Activated T-cell treated with anti-CD3 and anti-CD28 coated beads, Interleukin-2, amount 50 U/mL, for 4 hours (primary cell): ENCODE results near the gene LMCD1. TPM values are rescaled to one million over a fixed set of nuclear protein-coding genes. Genes with fewer than 3 reads are reported as not detected.

Source experiments
- ATAC-seq, 2 donors: fragments of 200-7000 bp; cut with Tn5 transposase; one replicate each; pipeline ENCODE4 v1.10.0; 2021
- DNase-seq: peaks from one replicate; pipeline ENCODE4 v3.0.0-alpha.2; 2020
- H3K27me3 Mint-ChIP-seq: one replicate; pipeline ENCODE4 v1.8.0; 2021; ENCODE audit warnings: low read depth, mixed read lengths
- H3K36me3 Mint-ChIP-seq: one replicate; pipeline ENCODE4 v1.8.0; 2022; ENCODE audit warnings: mixed read lengths; ENCODE audit not compliant: insufficient read depth
- H3K4me1 Mint-ChIP-seq: one replicate; pipeline ENCODE4 v1.8.0; 2021; ENCODE audit warnings: low read depth, mixed read lengths
- H3K4me3 Mint-ChIP-seq: one replicate; pipeline ENCODE4 v1.8.0; 2021; ENCODE audit warnings: mild to moderate bottlenecking, moderate library complexity, mixed read lengths
- H3K9me3 Mint-ChIP-seq: one replicate; pipeline ENCODE4 v1.8.0; 2021; ENCODE audit warnings: mixed read lengths
- total RNA-seq, 3 donors: library from RNA; stranded (reverse); gene quantifications; one replicate each; pipeline ENCODE4 v1.2.1, GENCODE V29; 2021

The LMCD1 gene
- total RNA-seq, 3 donors from 2014 or later, result 0.74 to 1.8 (median 0.76) TPM

- DNase-seq, result no peak
- Mint-ChIP-seq H3K9me3 (no peaks in the 10 kb centered on the region), H3K27me3 (no peaks in the 10 kb centered on the region), H3K4me1 (no peaks in the 10 kb centered on the region), H3K36me3 (no peaks in the 10 kb centered on the region), H3K4me3 (no peak overlapping the region)
- no peak for ATAC-seq
Observed at GRCh38 chr3:8542190-8543135, 40.8 kb downstream of the LMCD1 start.

- no peak for ATAC-seq
- DNase-seq, result no peak
Observed at GRCh38 chr3:8546609-8547008, 45.0 kb downstream of the LMCD1 start.

GRCh38 chr3:8548502-8549275 is 47.1 kb downstream of the LMCD1 start:
- no peaks in the 10 kb centered on the region for H3K9me3 Mint-ChIP-seq
- H3K27me3 Mint-ChIP-seq, result no peaks in the 10 kb centered on the region
- no peak for ATAC-seq
- no peaks in the 10 kb centered on the region for H3K36me3 Mint-ChIP-seq
- no peak overlapping the region for H3K4me3 Mint-ChIP-seq
- H3K4me1 Mint-ChIP-seq, result no peaks in the 10 kb centered on the region
- DNase-seq, result no peak

More at GRCh38 chr3:8546609-8547008, 45.0 kb downstream of the LMCD1 start:
- H3K36me3 Mint-ChIP-seq, result no peaks in the 10 kb centered on the region
- H3K4me3 Mint-ChIP-seq, result no peak overlapping the region
- H3K4me1 Mint-ChIP-seq, result no peaks in the 10 kb centered on the region
- no peaks in the 10 kb centered on the region for H3K9me3 Mint-ChIP-seq
- no peaks in the 10 kb centered on the region for H3K27me3 Mint-ChIP-seq

- H3K36me3 Mint-ChIP-seq, result no peaks in the 10 kb centered on the region
- no peak for DNase-seq
- no peaks in the 10 kb centered on the region for H3K9me3 Mint-ChIP-seq
- no peak overlapping the region for H3K4me3 Mint-ChIP-seq
- H3K4me1 Mint-ChIP-seq, result no peaks in the 10 kb centered on the region
- H3K27me3 Mint-ChIP-seq, result no peaks in the 10 kb centered on the region
- no peak for ATAC-seq
Observed at GRCh38 chr3:8549354-8549753, 47.7 kb downstream of the LMCD1 start.

GRCh38 chr3:8550611-8551010 is 49.0 kb downstream of the LMCD1 start:
- no peaks in the 10 kb centered on the region for H3K4me1 Mint-ChIP-seq
- H3K36me3 Mint-ChIP-seq, result no peaks in the 10 kb centered on the region
- ATAC-seq (no peak), DNase-seq (no peak)
- H3K9me3 Mint-ChIP-seq, result no peaks in the 10 kb centered on the region
- H3K4me3 Mint-ChIP-seq, result no peak overlapping the region
- no peaks in the 10 kb centered on the region for H3K27me3 Mint-ChIP-seq

- DNase-seq, result no peak
- H3K36me3 Mint-ChIP-seq, result no peaks in the 10 kb centered on the region
- ATAC-seq, result no peak
- H3K27me3 Mint-ChIP-seq, result no peaks in the 10 kb centered on the region
- H3K4me3 Mint-ChIP-seq, result no peak overlapping the region
- H3K9me3 Mint-ChIP-seq, result no peaks in the 10 kb centered on the region
- H3K4me1 Mint-ChIP-seq, result no peaks in the 10 kb centered on the region
Observed at GRCh38 chr3:8552223-8552762, 50.7 kb downstream of the LMCD1 start.

- H3K27me3 Mint-ChIP-seq, result no peaks in the 10 kb centered on the region
- H3K4me1 Mint-ChIP-seq, result no peaks in the 10 kb centered on the region
- DNase-seq, result no peak
- no peaks in the 10 kb centered on the region for H3K36me3 Mint-ChIP-seq
- no peak for ATAC-seq
- H3K9me3 Mint-ChIP-seq, result no peaks in the 10 kb centered on the region
- H3K4me3 Mint-ChIP-seq, result no peak overlapping the region
Observed at GRCh38 chr3:8553405-8553804, 51.8 kb downstream of the LMCD1 start.

- no peak for DNase-seq
- Mint-ChIP-seq H3K4me3 (no peak overlapping the region), H3K27me3 (no peaks in the 10 kb centered on the region), H3K4me1 (no peaks in the 10 kb centered on the region), H3K36me3 (no peaks in the 10 kb centered on the region), H3K9me3 (no peaks in the 10 kb centered on the region)
- no peak for ATAC-seq
Observed at GRCh38 chr3:8554696-8555095, 53.1 kb downstream of the LMCD1 start.

GRCh38 chr3:8555113-8555661 is 53.6 kb downstream of the LMCD1 start:
- H3K9me3 Mint-ChIP-seq, result no peaks in the 10 kb centered on the region
- no peak overlapping the region for H3K4me3 Mint-ChIP-seq
- H3K4me1 Mint-ChIP-seq, result no peaks in the 10 kb centered on the region
- H3K36me3 Mint-ChIP-seq, result no peaks in the 10 kb centered on the region
- DNase-seq (no peak), ATAC-seq (no peak)
- no peaks in the 10 kb centered on the region for H3K27me3 Mint-ChIP-seq

GRCh38 chr3:8555725-8556472 is 54.3 kb downstream of the LMCD1 start:
- no peaks in the 10 kb centered on the region for H3K4me1 Mint-ChIP-seq
- H3K4me3 Mint-ChIP-seq, result no peak overlapping the region
- no peaks in the 10 kb centered on the region for H3K36me3 Mint-ChIP-seq
- no peaks in the 10 kb centered on the region for H3K9me3 Mint-ChIP-seq
- DNase-seq (no peak), ATAC-seq (no peak)
- H3K27me3 Mint-ChIP-seq, result no peaks in the 10 kb centered on the region

GRCh38 chr3:8556473-8556869 is 54.8 kb downstream of the LMCD1 start:
- no peak overlapping the region for H3K4me3 Mint-ChIP-seq
- no peaks in the 10 kb centered on the region for H3K27me3 Mint-ChIP-seq
- H3K9me3 Mint-ChIP-seq, result no peaks in the 10 kb centered on the region
- ATAC-seq, result no peak
- no peak for DNase-seq
- no peaks in the 10 kb centered on the region for H3K36me3 Mint-ChIP-seq
- no peaks in the 10 kb centered on the region for H3K4me1 Mint-ChIP-seq

- H3K36me3 Mint-ChIP-seq, result no peaks in the 10 kb centered on the region
- H3K9me3 Mint-ChIP-seq, result no peaks in the 10 kb centered on the region
- H3K4me3 Mint-ChIP-seq, result no peak overlapping the region
- no peak for DNase-seq
- no peak for ATAC-seq
- H3K27me3 Mint-ChIP-seq, result no peaks in the 10 kb centered on the region
- no peaks in the 10 kb centered on the region for H3K4me1 Mint-ChIP-seq
Observed at GRCh38 chr3:8557298-8557697, 55.7 kb downstream of the LMCD1 start.

GRCh38 chr3:8558645-8559044 is 57.0 kb downstream of the LMCD1 start:
- no peak for ATAC-seq
- H3K4me1 Mint-ChIP-seq, result no peaks in the 10 kb centered on the region

GRCh38 chr3:8559351-8559750 is 57.7 kb downstream of the LMCD1 start:
- Mint-ChIP-seq H3K27me3 (no peaks in the 10 kb centered on the region), H3K9me3 (no peaks in the 10 kb centered on the region), H3K36me3 (no peaks in the 10 kb centered on the region), H3K4me1 (no peaks in the 10 kb centered on the region), H3K4me3 (no peak overlapping the region)
- DNase-seq (no peak), ATAC-seq (no peak)

More at GRCh38 chr3:8558645-8559044, 57.0 kb downstream of the LMCD1 start:
- Mint-ChIP-seq H3K9me3 (no peaks in the 10 kb centered on the region), H3K4me3 (no peak overlapping the region), H3K36me3 (no peaks in the 10 kb centered on the region), H3K27me3 (no peaks in the 10 kb centered on the region)
- no peak for DNase-seq
